ENCODE measurements around the gene DNM3.

GRCh38 chr1:172041102-172041501, 199.8 kb downstream of the DNM3 start:
- TF ChIP-seq KDM5A (IDR thresholded peaks at IDR 0.05; ENCODE audit: low read length) = no peak
- TF ChIP-seq POLR2A (IDR thresholded peaks at IDR 0.05; ENCODE audit: control extremely low read depth in 1 of 2, low read depth in 2 of 2, low read length in 2 of 2) = no peak

Data from H1 (cell line).